ENCODE results near the gene TRPM1. TPM values are rescaled to one million over a fixed set of nuclear protein-coding genes. Genes with fewer than 3 reads are reported as not detected.

Gene TRPM1
- total RNA-seq, 1 donor from 2014 or later, result under 0.01 TPM

GRCh38 chr15:31083370-31083780 is 18.1 kb downstream of the TRPM1 start:
- DNase-seq (ENCODE audit: low read depth in 2 of 2), result no peak

GRCh38 chr15:31082771-31083369 is 18.7 kb downstream of the TRPM1 start:
- DNase-seq (ENCODE audit: low read depth in 2 of 2), result no peak

- no peak for DNase-seq (ENCODE audit: low read depth in 2 of 2)
These were observed 19.8 kb downstream of the TRPM1 start for GRCh38 chr15:31081588-31082250.

- no peak for DNase-seq (ENCODE audit: low read depth in 2 of 2)
These were observed 20.5 kb downstream of the TRPM1 start for GRCh38 chr15:31081056-31081455.

GRCh38 chr15:31080591-31081014 is 20.9 kb downstream of the TRPM1 start:
- DNase-seq (ENCODE audit: low read depth in 2 of 2), result peak; percentile 43 to 72

- no peak for DNase-seq (ENCODE audit: low read depth in 2 of 2)
These were observed 22.0 kb downstream of the TRPM1 start for GRCh38 chr15:31079519-31079918.

- no peak for DNase-seq (ENCODE audit: low read depth in 2 of 2)
These were observed 23.1 kb downstream of the TRPM1 start for GRCh38 chr15:31078471-31078870.

GRCh38 chr15:31077941-31078340 is 23.6 kb downstream of the TRPM1 start:
- DNase-seq (ENCODE audit: low read depth in 2 of 2), result no peak

- no peak for DNase-seq (ENCODE audit: low read depth in 2 of 2)
These were observed 24.3 kb downstream of the TRPM1 start for GRCh38 chr15:31077181-31077580.

GRCh38 chr15:31074321-31074720 is 27.2 kb downstream of the TRPM1 start:
- DNase-seq (ENCODE audit: low read depth in 2 of 2), result no peak

GRCh38 chr15:31070867-31071266 is 30.7 kb downstream of the TRPM1 start:
- DNase-seq (ENCODE audit: low read depth in 2 of 2), result no peak

- DNase-seq (ENCODE audit: low read depth in 2 of 2), result no peak
These were observed 32.0 kb downstream of the TRPM1 start for GRCh38 chr15:31069360-31070000.

GRCh38 chr15:31067890-31068603 is 33.5 kb downstream of the TRPM1 start:
- DNase-seq (ENCODE audit: low read depth in 2 of 2), result no peak

- no peak for DNase-seq (ENCODE audit: low read depth in 2 of 2)
These were observed 35.7 kb downstream of the TRPM1 start for GRCh38 chr15:31065824-31066223.

- no peak for DNase-seq (ENCODE audit: low read depth in 2 of 2)
These were observed 38.6 kb downstream of the TRPM1 start for GRCh38 chr15:31062911-31063310.

- no peak for DNase-seq (ENCODE audit: low read depth in 2 of 2)
These were observed 39.1 kb downstream of the TRPM1 start for GRCh38 chr15:31062310-31062847.

- no peak for DNase-seq (ENCODE audit: low read depth in 2 of 2)
These were observed 40.9 kb downstream of the TRPM1 start for GRCh38 chr15:31060429-31061140.

GRCh38 chr15:31058236-31058962 is 43.1 kb downstream of the TRPM1 start:
- DNase-seq (ENCODE audit: low read depth in 2 of 2), result no peak

- no peak for DNase-seq (ENCODE audit: low read depth in 2 of 2)
These were observed 49.9 kb downstream of the TRPM1 start for GRCh38 chr15:31051496-31052080.

- DNase-seq (ENCODE audit: low read depth in 2 of 2), result no peak
These were observed 50.6 kb downstream of the TRPM1 start for GRCh38 chr15:31050953-31051352.
